Peyer's patch (tissue), 4 donors: ENCODE measurements around the gene CTBP2. TPM values are rescaled to one million over a fixed set of nuclear protein-coding genes. Genes with fewer than 3 reads are reported as not detected.

ENCODE experiments used
- DNase-seq, 3 donors: peaks; one replicate each; pipeline ENCODE4 v3.0.0-alpha.2; 2017 to 2019
- H3K27ac ChIP-seq, 4 donors: fragments of 200-600 bp; sonication (generic); one replicate each; pipeline ENCODE4 v1.5.1; 2016 to 2019
- H3K27me3 ChIP-seq, 2 donors: fragments of 200-600 bp; sonication (generic); one replicate each; pipeline ENCODE4 v1.5.1; 2019
- H3K36me3 ChIP-seq, 3 donors: fragments of 200-600 bp; sonication (generic); one replicate each; pipeline ENCODE4 v1.5.1; 2016 to 2019
- H3K4me1 ChIP-seq, 4 donors: fragments of 200-600 bp; sonication (generic); one replicate each; pipeline ENCODE4 v1.5.1; 2016 to 2019
- H3K4me3 ChIP-seq, 4 donors: fragments of 200-600 bp; sonication (generic); 1 replicate in 3 of 4; 2 replicates in 1 of 4; pipeline ENCODE4 v1.5.1; 2016 to 2019; ENCODE audit warnings: mild to moderate bottlenecking in 1 of 4
- H3K9me3 ChIP-seq, 4 donors: fragments of 200-600 bp; sonication (generic); one replicate each; pipeline ENCODE4 v1.5.1; 2016 to 2019; ENCODE audit warnings: mild to moderate bottlenecking in 1 of 4
- CTCF ChIP-seq, 6 experiments: fragments of 450-650 bp in 4 of 6; fragments of 200-600 bp in 2 of 6; sonication (generic) in 1 of 6; IDR thresholded peaks; one replicate each; pipeline ENCODE4 v1.5.1; 2017 to 2019; ENCODE audit warnings: antibody characterized with exemption in 6 of 6, mild to moderate bottlenecking in 3 of 6, moderate library complexity in 1 of 6
- POLR2A ChIP-seq, 2 donors: fragments of 450-650 bp; IDR thresholded peaks; one replicate each; pipeline ENCODE4 v1.5.1; 2017; ENCODE audit warnings: antibody characterized with exemption in 2 of 2, mild to moderate bottlenecking in 2 of 2, moderate library complexity in 2 of 2
- total RNA-seq, 4 donors: library from RNA; depleted of rRNA; stranded (reverse); fragments of >200 nt; gene quantifications; one replicate each; pipeline ENCODE4 v1.1.0, GENCODE V29; 2016

The CTBP2 gene
- total RNA-seq, 4 donors from 2014 or later = 53.6 to 83.8 (median 64.7) TPM

DNA sequence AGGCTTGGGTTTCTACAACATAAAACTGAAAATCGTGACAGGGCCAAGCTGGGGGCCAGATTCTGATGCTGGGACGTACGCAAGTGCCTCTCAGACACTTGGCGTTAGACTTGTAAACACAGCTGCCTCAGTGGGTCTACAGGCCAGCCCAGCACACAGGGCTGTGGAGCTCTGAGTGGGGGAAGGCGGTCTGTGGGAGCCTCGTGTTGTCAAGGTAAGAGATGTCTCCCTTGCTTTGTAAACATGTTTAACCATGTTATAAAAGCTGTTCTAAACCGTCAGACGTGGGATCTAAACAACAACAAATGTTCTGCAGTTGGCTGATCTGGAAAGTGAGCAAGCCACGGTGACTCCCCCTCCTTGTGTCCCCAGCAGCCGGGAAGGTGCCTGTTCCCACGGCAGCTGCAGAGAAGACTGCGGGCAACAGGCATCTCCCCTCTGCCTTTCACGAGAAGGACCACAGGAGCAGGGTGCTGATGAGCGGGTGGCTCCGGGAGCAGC, 150.7 kb downstream of the CTBP2 start:
- Histone ChIP-seq H3K27ac (peak overlapping the region in 2 of 4 donors; percentile 6 to 39), H3K27me3 (no peaks in the 10 kb centered on the region), H3K4me3 (no peak overlapping the region), H3K4me1 (peaks cover 0 to 41% (median 0%) of the 10 kb centered on the region in 4 donors), H3K36me3 (peaks cover 0 to 16% (median 0%) of the 10 kb centered on the region in 3 donors), H3K9me3 (no peaks in the 10 kb centered on the region)
- TF ChIP-seq CTCF (IDR thresholded peaks at IDR 0.05) (no peak), POLR2A (IDR thresholded peaks at IDR 0.05) (no peak)
- no peak for DNase-seq

- TF ChIP-seq POLR2A (IDR thresholded peaks at IDR 0.05) (no peak), CTCF (IDR thresholded peaks at IDR 0.05) (peak in 2 of 6 experiments; percentile 27 to 28)
- Histone ChIP-seq H3K27ac (peak overlapping the region in 2 of 4 donors; percentile 6 to 39), H3K4me3 (no peak overlapping the region), H3K27me3 (no peaks in the 10 kb centered on the region), H3K4me1 (peaks cover 0 to 36% (median 0%) of the 10 kb centered on the region in 4 donors), H3K9me3 (no peaks in the 10 kb centered on the region), H3K36me3 (peaks cover 0 to 21% (median 0%) of the 10 kb centered on the region in 3 donors)
- no peak for DNase-seq
Observed at GRCh38 chr10:125008689-125009638, 151.4 kb downstream of the CTBP2 start.

DNA sequence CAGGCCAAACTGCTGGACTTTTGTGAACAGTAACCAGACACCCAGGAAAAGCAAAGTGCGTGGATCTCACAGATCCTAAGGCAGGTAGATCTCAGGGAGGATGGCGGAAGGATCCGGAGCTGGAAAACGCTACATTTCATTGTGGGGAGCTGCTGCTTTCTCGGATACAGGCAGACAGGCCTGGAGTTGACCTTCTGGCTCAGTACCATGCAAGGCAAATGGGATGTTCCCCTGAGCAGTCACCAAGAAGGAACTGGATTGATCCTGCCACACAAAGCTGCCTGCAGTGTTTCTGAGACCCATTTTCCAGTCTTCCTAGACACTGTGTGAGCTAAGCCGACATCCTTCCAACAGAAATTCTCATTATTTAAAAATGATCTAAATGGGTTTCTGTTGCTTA, 152.9 kb downstream of the CTBP2 start:
- Histone ChIP-seq H3K9me3 (no peaks in the 10 kb centered on the region), H3K4me1 (peaks cover 0 to 27% (median 0%) of the 10 kb centered on the region in 4 donors), H3K27ac (no peak overlapping the region), H3K4me3 (no peak overlapping the region), H3K36me3 (peaks cover 0 to 35% (median 0%) of the 10 kb centered on the region in 3 donors), H3K27me3 (no peaks in the 10 kb centered on the region)
- no peak for DNase-seq
- no peak for TF ChIP-seq CTCF (IDR thresholded peaks at IDR 0.05)
- no peak for TF ChIP-seq POLR2A (IDR thresholded peaks at IDR 0.05)

GRCh38 chr10:125006921-125007426, 153.4 kb downstream of the CTBP2 start:
- TF ChIP-seq POLR2A (IDR thresholded peaks at IDR 0.05) (no peak), CTCF (IDR thresholded peaks at IDR 0.05) (no peak)
- no peak overlapping the region for H3K4me3 ChIP-seq

GRCh38 chr10:125006188-125006680, 154.1 kb downstream of the CTBP2 start:
- Histone ChIP-seq H3K27ac (no peak overlapping the region), H3K27me3 (no peaks in the 10 kb centered on the region), H3K4me1 (peaks cover 0 to 28% (median 0%) of the 10 kb centered on the region in 4 donors), H3K4me3 (no peak overlapping the region), H3K36me3 (peaks cover 0 to 47% (median 0%) of the 10 kb centered on the region in 3 donors), H3K9me3 (no peaks in the 10 kb centered on the region)
- TF ChIP-seq CTCF (IDR thresholded peaks at IDR 0.05) (no peak), POLR2A (IDR thresholded peaks at IDR 0.05) (no peak)
- DNase-seq = no peak

More at GRCh38 chr10:125006921-125007426, 153.4 kb downstream of the CTBP2 start:
- Histone ChIP-seq H3K27me3 (no peaks in the 10 kb centered on the region), H3K9me3 (no peaks in the 10 kb centered on the region), H3K27ac (no peak overlapping the region), H3K4me1 (peaks cover 0 to 27% (median 0%) of the 10 kb centered on the region in 4 donors), H3K36me3 (peaks cover 0 to 40% (median 0%) of the 10 kb centered on the region in 3 donors)
- DNase-seq = no peak
